ENCODE data around the gene MRPL52. TPM values are rescaled to one million over a fixed set of nuclear protein-coding genes. Genes with fewer than 3 reads are reported as not detected.

The MRPL52 gene
- total and polyA plus RNA-seq, 7 experiments from 2014 or later, result 32.9 to 189 (median 58.5) TPM

DNA sequence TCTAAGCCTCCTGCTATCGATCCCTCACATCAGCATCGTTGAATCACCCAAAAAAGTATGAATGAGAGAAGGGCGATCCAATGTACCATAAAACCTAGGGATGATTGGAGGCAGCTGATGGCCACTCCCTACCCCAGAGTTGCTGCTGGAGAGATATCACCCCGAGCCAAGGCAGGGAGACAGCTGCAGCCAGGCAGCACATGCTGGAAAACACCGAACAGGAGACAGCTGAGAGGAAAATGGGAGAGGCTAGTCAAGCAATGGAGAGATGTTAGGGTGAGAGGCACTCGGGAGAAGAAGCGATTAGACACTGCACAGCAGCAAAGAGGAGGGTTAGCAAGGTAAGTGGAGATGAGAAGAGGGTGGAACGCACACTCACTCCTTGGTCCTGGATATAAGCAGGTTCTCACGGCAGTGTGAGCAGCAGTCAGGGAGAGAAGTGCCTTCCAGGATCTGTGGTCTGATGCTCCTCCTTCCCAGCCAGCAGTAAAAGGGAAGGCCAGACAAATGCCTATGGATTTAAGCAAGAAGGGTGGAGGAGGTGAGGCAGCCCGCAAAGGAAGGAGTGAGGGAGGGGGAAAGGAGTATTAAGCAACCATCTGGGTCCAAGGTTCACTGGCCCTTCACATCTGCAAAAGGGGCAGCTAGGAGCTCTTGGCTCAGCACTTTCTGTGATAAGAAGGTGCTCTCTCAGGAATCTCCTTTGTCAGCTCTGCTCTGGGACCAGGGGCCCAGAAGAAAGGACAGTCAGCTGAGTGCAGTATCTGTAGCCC is 14.6 kb upstream of the MRPL52 start, which contains the start of gene SLC7A7:
Gene SLC7A7 (minus strand): TSS at position 495 of the 773 bp plus-strand sequence. CDS start 2,037 bp downstream, outside the sequence.
- Histone ChIP-seq H3K27ac (ENCODE audit: low read depth, low read length) (peak within 1 kb of the TSS; percentile 6), H3K36me3 (ENCODE audit: control insufficient read depth in 2 of 3, insufficient read depth in 3 of 3, low read length in 3 of 3) (no peaks in the 10 kb centered on the region), H3K9me3 (ENCODE audit: control insufficient read depth in 2 of 3, low read length in 3 of 3) (no peaks in the 10 kb centered on the region), H3K27me3 (ENCODE audit: control insufficient read depth in 2 of 2, insufficient read depth in 2 of 2, low read length in 2 of 2) (no peaks in the 10 kb centered on the region), H3K4me1 (ENCODE audit: control insufficient read depth in 2 of 2, insufficient read depth in 2 of 2, low read length in 2 of 2) (peaks cover 0 to 12% of the 10 kb centered on the region in 2 donors), H3K4me3 (ENCODE audit: low read length) (no peak within 1 kb of the TSS)
- DNase-seq, result no peak
- ChIA-PET CTCF (interaction anchor here (0.7 kb wide), 2 partner anchors 168 to 245 kb away, joined by 5 to 6 read pairs; no protein-coding TSS in a partner anchor), POLR2A (interaction anchor here (0.9 kb wide), 1 partner anchor 40 kb away, joined by 3 read pairs; no protein-coding TSS in a partner anchor)
- Mint-ChIP-seq H3K4me3 (peak within 1 kb of the TSS in 8 of 10 donors; percentile 13 to 63 (median 39)), H3K27me3 (peaks cover 0 to 9% (median 0%) of the 10 kb centered on the region in 5 donors), H3K27ac (peak within 1 kb of the TSS in 8 of 9 donors; percentile 34 to 82 (median 74)), H3K36me3 (no peaks in the 10 kb centered on the region), H3K4me1 (peaks cover 15 to 28% (median 18%) of the 10 kb centered on the region in 7 donors), H3K9me3 (no peaks in the 10 kb centered on the region)
- intact Hi-C loops (cut with micrococcal nuclease), result no loop called here
- no peak for ATAC-seq

GRCh38 chr14:22819151-22819988 is 10.3 kb upstream of the MRPL52 start:
- ATAC-seq (no peak), DNase-seq (no peak)
- Mint-ChIP-seq H3K4me1 (peaks cover 18 to 34% (median 28%) of the 10 kb centered on the region in 7 donors), H3K27me3 (peaks cover 0 to 16% (median 4%) of the 10 kb centered on the region in 5 donors), H3K4me3 (peak overlapping the region in 1 of 10 donors; percentile 34), H3K36me3 (no peaks in the 10 kb centered on the region), H3K9me3 (no peaks in the 10 kb centered on the region), H3K27ac (peak overlapping the region in 2 of 9 donors; percentile 34 to 77)
- no peaks in the 10 kb centered on the region for H3K36me3 ChIP-seq (ENCODE audit: control insufficient read depth in 2 of 3, insufficient read depth in 3 of 3, low read length in 3 of 3)
- intact Hi-C loops (cut with micrococcal nuclease), result loop anchor here in 1 of 2 donors (2.0 kb wide), 1 partner anchor 53 kb away; the partner anchor contains the start of gene OXA1L
- H3K27me3 ChIP-seq (ENCODE audit: control insufficient read depth in 2 of 2, insufficient read depth in 2 of 2, low read length in 2 of 2), result no peaks in the 10 kb centered on the region
- H3K4me1 ChIP-seq (ENCODE audit: control insufficient read depth in 2 of 2, insufficient read depth in 2 of 2, low read length in 2 of 2), result peaks cover 0 to 21% of the 10 kb centered on the region in 2 donors
- POLR2A ChIA-PET, result interaction anchor here (1.0 kb wide), 1 partner anchor 16 kb away, joined by 4 read pairs; no protein-coding TSS in a partner anchor
- H3K27ac ChIP-seq (ENCODE audit: low read depth, low read length), result no peak overlapping the region
- CTCF ChIA-PET, result interaction anchor here (2.0 to 7.7 kb wide), 2 partner anchors 34 to 249 kb away, joined by 5 to 143 read pairs; no protein-coding TSS in a partner anchor
- H3K4me3 ChIP-seq (ENCODE audit: low read length), result no peak overlapping the region
- no peaks in the 10 kb centered on the region for H3K9me3 ChIP-seq (ENCODE audit: control insufficient read depth in 2 of 3, low read length in 3 of 3)

GRCh38 chr14:22820731-22821130 is 9.0 kb upstream of the MRPL52 start:
- Histone ChIP-seq H3K4me3 (ENCODE audit: low read length) (no peak overlapping the region), H3K9me3 (ENCODE audit: control insufficient read depth in 2 of 3, low read length in 3 of 3) (no peaks in the 10 kb centered on the region), H3K4me1 (ENCODE audit: control insufficient read depth in 2 of 2, insufficient read depth in 2 of 2, low read length in 2 of 2) (peaks cover 0 to 20% of the 10 kb centered on the region in 2 donors), H3K27me3 (ENCODE audit: control insufficient read depth in 2 of 2, insufficient read depth in 2 of 2, low read length in 2 of 2) (no peaks in the 10 kb centered on the region), H3K36me3 (ENCODE audit: control insufficient read depth in 2 of 3, insufficient read depth in 3 of 3, low read length in 3 of 3) (no peaks in the 10 kb centered on the region), H3K27ac (ENCODE audit: low read depth, low read length) (no peak overlapping the region)
- CTCF ChIA-PET, result interaction anchor here (2.0 to 7.7 kb wide), 2 partner anchors 33 to 250 kb away, joined by 5 to 143 read pairs; no protein-coding TSS in a partner anchor
- no peak for DNase-seq
- H3K27me3 Mint-ChIP-seq, result peaks cover 0 to 16% (median 4%) of the 10 kb centered on the region in 5 donors
- no peaks in the 10 kb centered on the region for H3K9me3 Mint-ChIP-seq
- H3K36me3 Mint-ChIP-seq, result no peaks in the 10 kb centered on the region
- POLR2A ChIA-PET, result no interaction called here
- ATAC-seq, result no peak
- H3K4me3 Mint-ChIP-seq, result no peak overlapping the region
- no peak overlapping the region for H3K27ac Mint-ChIP-seq
- H3K4me1 Mint-ChIP-seq, result peaks cover 8 to 39% (median 26%) of the 10 kb centered on the region in 7 donors
- intact Hi-C loops (cut with micrococcal nuclease), result loop anchor here in 1 of 2 donors (5.0 to 10.0 kb wide), 2 partner anchors 108 to 234 kb away; partner anchors contain the start of gene CDH24

GRCh38 chr14:22821193-22822015 is 8.3 kb upstream of the MRPL52 start:
- no peak for DNase-seq
- Mint-ChIP-seq H3K27ac (peak overlapping the region in 1 of 9 donors; percentile 45), H3K4me1 (peaks cover 6 to 37% (median 24%) of the 10 kb centered on the region in 7 donors), H3K27me3 (peaks cover 0 to 16% (median 4%) of the 10 kb centered on the region in 5 donors), H3K9me3 (no peaks in the 10 kb centered on the region), H3K36me3 (no peaks in the 10 kb centered on the region), H3K4me3 (peak overlapping the region in 4 of 10 donors; percentile 8 to 51 (median 14))
- no peak for ATAC-seq
- Histone ChIP-seq H3K4me3 (ENCODE audit: low read length) (no peak overlapping the region), H3K4me1 (ENCODE audit: control insufficient read depth in 2 of 2, insufficient read depth in 2 of 2, low read length in 2 of 2) (peaks cover 0 to 17% of the 10 kb centered on the region in 2 donors), H3K9me3 (ENCODE audit: control insufficient read depth in 2 of 3, low read length in 3 of 3) (no peaks in the 10 kb centered on the region), H3K27me3 (ENCODE audit: control insufficient read depth in 2 of 2, insufficient read depth in 2 of 2, low read length in 2 of 2) (no peaks in the 10 kb centered on the region), H3K27ac (ENCODE audit: low read depth, low read length) (no peak overlapping the region), H3K36me3 (ENCODE audit: control insufficient read depth in 2 of 3, insufficient read depth in 3 of 3, low read length in 3 of 3) (no peaks in the 10 kb centered on the region)
- CTCF ChIA-PET, result interaction anchor here (0.7 to 7.7 kb wide), 5 partner anchors 32 to 78 kb away, joined by 3 to 143 read pairs (median 8); no protein-coding TSS in a partner anchor
- intact Hi-C loops (cut with micrococcal nuclease), result loop anchor here (2.0 to 10.0 kb wide), 4 partner anchors 109 to 265 kb away; partner anchors contain the start of gene CDH24 (in 1 of the 2)
- POLR2A ChIA-PET, result no interaction called here

DNA sequence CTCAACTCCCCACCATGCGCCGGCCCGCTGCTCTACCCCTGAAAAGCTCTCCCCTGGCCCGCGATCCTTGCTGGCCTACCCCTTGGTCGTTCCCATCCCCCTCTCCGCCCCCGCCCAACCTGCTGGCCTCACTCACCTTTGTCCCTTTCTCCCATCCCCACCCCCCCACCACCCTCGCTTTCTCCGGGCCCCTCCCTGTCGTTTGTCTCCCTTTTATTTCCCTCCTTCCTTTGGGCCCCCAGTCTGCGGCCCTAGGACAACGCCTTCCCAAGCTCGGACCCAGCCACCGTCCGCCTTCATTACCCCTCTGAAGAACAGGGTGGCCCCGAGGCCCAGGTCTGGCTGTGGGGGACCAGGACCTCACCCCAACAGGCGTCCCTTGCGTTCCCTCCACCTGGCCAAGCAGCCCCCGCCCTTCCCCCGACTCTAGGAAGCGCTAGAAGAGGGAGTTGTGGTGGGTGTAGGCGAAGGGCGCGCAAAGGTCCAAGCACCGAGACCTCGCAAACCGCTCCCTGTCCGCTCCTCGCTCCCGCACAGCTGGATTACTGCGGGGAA is 7.6 kb upstream of the MRPL52 start:
- Histone ChIP-seq H3K4me1 (ENCODE audit: control insufficient read depth in 2 of 2, insufficient read depth in 2 of 2, low read length in 2 of 2) (peaks cover 0 to 17% of the 10 kb centered on the region in 2 donors), H3K36me3 (ENCODE audit: control insufficient read depth in 2 of 3, insufficient read depth in 3 of 3, low read length in 3 of 3) (no peaks in the 10 kb centered on the region), H3K27ac (ENCODE audit: low read depth, low read length) (no peak overlapping the region), H3K9me3 (ENCODE audit: control insufficient read depth in 2 of 3, low read length in 3 of 3) (no peaks in the 10 kb centered on the region), H3K27me3 (ENCODE audit: control insufficient read depth in 2 of 2, insufficient read depth in 2 of 2, low read length in 2 of 2) (no peaks in the 10 kb centered on the region), H3K4me3 (ENCODE audit: low read length) (no peak overlapping the region)
- ChIA-PET POLR2A (interaction anchor here (0.7 to 5.0 kb wide), 5 partner anchors 12 to 265 kb away, joined by 3 to 18 read pairs (median 5); partner anchors contain the start of gene LRP10), CTCF (interaction anchor here (0.5 to 7.7 kb wide), 22 partner anchors 13 to 909 kb away, joined by 3 to 143 read pairs (median 5); partner anchors contain the start of genes AJUBA, PRMT5 and RBM23)
- DNase-seq (no peak), ATAC-seq (no peak)
- Mint-ChIP-seq H3K27me3 (peaks cover 0 to 16% (median 4%) of the 10 kb centered on the region in 5 donors), H3K4me3 (peak overlapping the region in 9 of 10 donors; percentile 8 to 75 (median 56)), H3K4me1 (peaks cover 6 to 37% (median 24%) of the 10 kb centered on the region in 7 donors), H3K36me3 (no peaks in the 10 kb centered on the region), H3K9me3 (no peaks in the 10 kb centered on the region), H3K27ac (no peak overlapping the region)
- intact Hi-C loops (cut with micrococcal nuclease), result loop anchor here (2.0 to 10.0 kb wide), 4 partner anchors 110 to 265 kb away; partner anchors contain the start of gene CDH24 (in 1 of the 2)
